Inflammatory macrophage (primary cell): ENCODE results near the gene ZBTB25.

Experiments used
- DNase-seq, 2 donors: peaks; one replicate each; pipeline ENCODE4 v3.0.0-alpha.2; 2020 to 2022

Gene ZBTB25

DNA sequence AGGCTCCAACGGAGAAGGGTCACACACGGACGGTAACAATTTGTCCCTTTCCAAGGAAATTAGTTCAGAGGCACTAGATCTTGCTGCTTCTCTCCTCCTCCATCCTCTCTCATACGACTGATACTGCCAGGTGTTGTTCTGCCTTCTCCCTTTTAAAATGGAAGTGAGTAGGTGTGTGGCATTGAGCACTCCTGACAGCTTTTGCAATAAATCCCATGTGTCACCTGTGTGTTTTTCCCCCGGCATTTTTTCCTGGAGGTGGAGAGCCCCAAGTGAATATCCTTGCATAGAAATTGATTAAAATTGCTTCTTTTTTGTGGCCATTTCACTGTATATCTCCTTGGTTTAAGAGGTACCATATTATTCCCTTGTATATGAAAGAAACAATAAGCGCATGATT is 64.5 kb downstream of the ZBTB25 start:
- no peak for DNase-seq

DNA sequence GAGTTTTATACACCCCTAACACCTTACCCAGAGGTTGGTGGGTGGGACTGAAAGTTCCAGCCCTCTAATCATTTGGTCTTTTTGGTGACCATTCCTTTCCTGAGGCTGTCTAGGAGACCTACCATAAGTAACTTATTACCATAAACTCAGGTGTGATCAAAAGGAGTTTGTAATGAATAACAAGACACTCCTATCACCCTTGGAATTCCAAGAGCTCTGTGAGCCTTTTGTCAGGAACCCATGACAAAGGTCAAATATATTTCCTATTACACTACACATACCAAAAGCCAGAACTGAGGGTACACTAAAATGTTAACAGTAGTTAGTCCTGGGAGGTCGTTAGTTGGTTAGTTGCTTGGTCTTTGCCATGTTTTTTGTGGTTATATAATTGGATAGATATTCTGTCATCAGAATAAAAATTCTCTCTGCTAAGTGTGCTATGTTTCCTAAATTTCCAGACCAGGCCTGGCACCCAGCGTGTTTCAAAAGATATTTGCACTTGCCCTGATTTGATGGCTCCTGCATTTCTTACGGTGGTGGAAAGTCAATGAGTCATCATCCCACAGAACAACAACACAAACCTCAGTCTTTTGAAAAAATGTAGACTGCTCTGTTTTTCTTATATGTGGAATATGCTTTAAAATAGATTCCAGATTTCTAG is 65.3 kb downstream of the ZBTB25 start:
- no peak for DNase-seq

DNA sequence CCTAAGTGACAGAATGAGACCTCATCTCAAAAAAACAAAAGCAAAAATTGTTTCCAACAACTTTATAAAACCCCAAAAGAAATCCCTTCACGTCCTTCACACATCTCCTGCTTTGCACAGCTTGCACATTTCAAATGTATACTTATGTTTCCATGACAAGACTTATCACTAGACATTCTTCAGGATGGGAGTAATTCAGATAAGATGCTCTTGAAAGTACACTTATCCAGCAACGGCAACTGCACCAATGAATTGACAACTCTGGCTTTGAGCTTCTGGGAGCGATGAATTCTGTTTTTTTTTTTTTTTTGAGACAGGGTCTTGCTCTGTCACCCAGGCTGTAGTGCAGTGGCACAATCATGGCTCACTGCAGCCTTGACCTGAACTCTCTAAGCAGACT is 69.1 kb downstream of the ZBTB25 start:
- DNase-seq = no peak

DNA sequence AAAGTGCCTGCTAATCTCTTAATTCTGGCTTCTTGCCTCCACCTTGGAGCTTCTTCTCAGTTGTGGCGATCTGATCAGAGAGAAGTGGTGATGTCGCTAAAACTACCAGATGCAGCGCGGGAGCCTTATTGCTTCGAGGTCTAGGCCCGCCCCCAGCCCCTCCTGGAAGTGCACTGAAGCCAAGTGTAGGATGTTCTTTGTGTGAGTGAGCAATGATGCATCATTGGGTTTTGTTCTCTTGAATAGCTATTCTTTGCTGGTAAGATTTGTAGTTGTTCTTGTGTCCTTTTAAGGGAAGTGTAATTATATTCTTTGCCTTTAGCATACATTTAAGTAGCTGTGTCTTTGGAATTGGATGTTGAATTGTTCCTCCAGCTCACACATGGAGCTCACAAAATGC is 79.7 kb downstream of the ZBTB25 start:
- no peak for DNase-seq

DNA sequence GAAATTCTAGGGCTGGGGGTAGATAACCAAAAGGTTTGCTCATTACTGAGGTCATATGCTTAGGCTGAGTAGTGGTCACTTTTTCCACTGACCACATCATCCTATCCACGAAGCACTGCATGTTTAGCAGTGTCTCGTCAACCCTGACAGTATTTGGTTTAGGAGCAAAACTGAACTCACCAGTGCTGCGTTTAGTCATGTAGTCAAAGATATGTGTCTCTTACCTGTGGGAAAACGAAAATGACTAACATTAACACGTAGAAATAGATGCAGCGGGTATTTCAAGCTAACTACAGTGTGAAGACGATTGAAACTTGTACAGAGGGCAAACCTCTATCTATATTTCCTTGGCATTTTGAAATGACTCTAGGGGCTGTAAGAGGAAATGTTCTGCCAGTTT is 80.9 kb downstream of the ZBTB25 start:
- no peak for DNase-seq

DNA sequence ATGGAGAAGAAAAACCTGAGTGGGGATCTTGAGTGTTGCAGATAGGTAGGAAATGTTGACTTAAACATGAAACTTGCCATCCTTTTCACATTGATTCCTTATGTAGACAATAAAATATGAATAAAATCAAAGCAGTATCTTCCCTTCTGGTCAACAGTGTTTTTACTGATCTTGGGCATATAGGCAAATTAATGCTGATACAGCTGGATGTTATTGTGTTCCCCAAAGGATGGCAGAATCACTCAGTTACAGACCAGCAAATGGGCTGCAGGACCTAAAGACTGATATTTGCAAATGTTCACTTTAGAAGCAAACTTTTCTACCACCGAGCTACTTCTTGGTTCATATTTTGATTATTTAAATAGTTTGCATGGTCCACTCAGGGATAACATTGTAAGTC is 81.6 kb downstream of the ZBTB25 start:
- DNase-seq = no peak

DNA sequence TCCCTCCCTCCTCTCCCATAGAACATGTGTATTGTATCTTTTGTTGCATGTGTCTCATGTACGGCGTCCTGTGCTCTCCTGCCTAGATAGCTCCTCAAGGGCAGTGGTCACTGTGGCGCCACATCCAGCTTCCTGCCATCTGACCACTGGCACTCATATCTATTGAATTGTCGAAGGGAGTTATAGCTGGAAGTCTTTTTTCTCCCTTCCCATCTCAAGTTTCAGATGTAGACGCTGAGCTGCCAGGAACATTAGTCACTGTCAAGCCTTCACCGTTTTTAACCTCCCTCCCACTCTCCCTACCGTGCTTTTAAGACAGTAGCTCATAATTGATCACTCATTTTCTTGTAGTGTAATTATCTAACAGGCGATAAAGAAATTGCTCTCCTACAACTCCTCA is 82.5 kb downstream of the ZBTB25 start:
- DNase-seq = no peak

DNA sequence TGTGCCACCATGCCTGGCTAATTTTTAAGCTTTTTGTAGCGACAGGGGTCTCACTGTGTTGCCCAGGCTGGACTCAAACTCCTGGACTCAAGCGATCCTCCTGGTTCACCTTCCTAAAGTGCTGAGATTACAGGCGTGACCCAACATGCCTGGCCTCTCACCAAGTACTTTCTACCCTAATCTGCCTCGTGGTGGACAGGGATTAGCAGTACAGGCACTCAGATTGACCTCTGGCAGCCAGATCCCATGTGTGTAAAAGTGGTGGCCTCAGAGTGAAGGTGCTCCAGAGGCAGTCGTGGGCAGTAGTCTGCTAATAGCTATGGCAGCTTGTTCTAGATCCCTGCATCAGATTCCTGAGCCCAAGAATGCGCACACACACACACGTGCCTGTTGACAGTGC is 84.6 kb downstream of the ZBTB25 start:
- DNase-seq = no peak

DNA sequence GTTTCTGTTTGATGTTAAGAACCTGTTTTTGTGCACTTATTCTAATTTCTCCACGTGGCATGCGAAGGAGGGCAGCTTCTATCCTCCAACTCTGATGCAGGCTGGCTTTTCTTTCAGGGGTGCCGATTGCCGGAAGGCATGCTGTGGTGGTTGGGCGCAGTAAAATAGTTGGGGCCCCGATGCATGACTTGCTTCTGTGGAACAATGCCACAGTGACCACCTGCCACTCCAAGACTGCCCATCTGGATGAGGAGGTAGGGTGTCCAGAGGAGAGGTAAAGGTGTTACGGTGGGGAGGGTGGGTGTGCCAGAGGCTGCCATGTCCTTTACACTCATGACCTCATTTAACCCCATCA is 85.9 kb downstream of the ZBTB25 start:
- DNase-seq = no peak

DNA sequence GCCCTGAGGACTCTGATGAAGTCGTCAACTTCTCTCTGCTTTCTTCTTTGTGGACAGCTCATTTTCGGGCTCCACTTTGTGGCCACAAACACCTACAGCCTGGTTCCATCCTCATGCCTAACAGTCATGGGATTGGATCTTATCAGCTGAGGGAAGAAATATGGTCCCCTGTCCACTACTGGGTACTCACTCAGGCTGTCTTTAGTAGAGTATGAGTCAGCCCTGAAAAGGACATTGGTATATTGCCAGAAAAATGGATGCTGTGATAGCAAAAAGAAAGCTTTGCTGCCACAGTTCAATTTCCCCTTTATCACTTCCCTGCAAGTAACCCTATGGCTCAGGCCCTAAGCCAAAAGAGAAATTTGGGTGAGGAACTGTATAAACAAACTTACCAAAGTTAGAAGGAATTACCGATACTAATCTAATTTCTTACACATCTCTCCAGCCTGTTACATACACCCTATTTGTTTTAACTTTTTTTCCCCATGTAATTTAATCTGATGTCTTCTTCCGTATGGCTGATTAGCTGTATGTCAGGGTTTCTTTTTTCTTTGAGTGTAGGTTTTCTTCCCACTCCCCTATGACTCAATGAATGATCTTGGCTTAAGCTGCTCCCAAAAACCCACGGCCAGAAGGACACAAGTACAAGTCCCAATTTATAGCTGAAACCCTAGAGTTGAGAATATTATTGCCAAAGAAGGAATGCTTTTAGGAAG is 86.4 kb downstream of the ZBTB25 start:
- DNase-seq = peak; percentile 73 to 77

DNA sequence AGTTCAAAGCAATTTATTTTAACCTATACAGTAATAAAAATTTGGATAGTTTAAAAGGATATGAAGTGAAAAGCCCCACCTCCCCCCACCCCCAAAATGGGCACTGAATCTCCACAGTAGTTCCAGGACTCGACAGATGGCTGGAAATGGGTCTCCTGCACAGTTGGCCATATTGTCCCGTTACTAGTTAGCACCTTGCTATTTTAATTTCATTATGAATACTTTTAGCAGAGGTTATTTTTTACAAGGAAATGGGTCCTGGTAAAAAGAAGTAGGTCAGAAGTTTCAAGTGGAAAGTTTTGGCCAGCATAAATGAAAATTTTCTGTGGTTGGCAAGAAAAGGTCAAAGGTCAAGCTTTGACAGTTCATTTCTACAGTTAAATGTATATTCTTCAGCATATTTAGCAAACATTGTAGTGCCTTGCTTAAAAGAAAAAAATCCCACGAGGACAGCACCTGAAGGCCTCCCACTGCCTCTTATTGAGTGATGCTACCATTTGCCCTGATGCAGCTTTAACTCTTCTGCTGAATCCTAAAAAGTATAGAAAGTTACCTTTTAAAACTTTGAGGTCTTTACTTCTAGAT is 87.2 kb downstream of the ZBTB25 start:
- no peak for DNase-seq

DNA sequence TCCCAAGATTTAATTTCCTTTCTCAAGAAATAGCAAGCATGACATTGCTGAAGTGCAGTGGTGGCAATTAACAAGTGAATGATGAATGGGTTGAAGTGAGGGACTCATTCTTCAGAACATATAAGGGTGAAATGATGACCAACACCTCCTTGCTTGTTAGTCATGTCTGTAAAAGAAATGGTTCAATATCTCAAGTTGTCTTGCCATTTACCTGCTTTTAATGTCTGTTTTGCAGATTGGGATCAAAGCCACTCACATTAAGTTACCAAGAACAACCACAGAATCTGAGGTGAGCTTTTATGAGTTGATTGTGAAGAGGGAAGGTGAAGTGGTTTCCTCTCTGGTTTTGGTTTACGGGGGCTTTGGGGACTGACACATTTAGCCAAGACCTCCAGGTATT is 91.4 kb downstream of the ZBTB25 start:
- DNase-seq = no peak

DNA sequence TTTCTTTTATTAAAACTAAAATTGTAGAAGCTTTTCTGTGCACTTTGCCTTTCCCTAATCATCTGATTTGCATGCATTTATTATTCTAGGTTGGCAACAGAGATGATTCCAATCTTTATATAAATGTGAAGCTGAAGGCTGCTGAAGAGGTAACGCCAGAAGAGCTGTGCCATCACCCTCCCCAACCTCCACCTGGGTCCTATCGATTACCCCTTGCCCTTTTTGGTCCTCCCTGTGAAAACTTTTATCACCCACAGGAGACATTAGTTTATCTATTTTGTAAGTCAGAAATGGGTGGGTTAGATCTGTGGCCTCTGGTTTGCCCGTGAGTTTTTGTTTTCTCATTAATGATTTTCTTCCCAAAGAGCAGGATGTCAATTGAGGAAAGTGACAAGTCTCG is 92.6 kb downstream of the ZBTB25 start:
- DNase-seq = no peak

DNA sequence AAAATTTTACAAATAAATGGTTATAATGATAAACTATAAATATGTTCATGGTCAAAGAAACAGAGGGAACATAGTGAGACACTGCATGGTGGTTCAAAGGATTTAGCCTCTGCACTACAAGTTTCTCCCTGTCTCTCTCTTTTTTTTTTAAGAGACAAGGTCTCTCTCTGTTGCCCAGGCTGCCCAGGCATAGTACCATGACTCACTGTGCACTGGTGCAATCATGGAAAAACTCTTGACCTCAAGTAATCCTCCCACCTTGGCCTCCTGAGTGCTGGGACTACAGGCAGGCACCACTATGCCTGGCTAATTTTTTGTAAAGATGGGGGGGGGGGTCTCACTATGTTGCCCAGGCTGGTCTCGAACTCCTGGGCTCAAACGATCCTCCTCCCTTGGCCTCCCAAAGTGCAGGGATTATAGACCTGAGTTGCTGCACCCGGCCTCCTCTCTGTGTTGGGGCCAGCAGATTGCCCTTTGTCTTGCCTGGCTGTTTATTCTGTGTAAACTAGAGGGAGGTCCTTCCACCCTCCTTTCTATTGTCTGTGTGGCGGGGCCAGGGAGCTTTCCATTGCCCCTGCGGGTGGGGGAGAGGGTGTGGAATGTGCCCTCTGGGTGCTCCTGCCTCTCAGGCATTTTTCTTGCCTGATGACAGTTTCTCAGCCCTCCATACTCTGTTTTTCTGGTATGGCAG is 93.4 kb downstream of the ZBTB25 start:
- peak; percentile 40 to 54 for DNase-seq

DNA sequence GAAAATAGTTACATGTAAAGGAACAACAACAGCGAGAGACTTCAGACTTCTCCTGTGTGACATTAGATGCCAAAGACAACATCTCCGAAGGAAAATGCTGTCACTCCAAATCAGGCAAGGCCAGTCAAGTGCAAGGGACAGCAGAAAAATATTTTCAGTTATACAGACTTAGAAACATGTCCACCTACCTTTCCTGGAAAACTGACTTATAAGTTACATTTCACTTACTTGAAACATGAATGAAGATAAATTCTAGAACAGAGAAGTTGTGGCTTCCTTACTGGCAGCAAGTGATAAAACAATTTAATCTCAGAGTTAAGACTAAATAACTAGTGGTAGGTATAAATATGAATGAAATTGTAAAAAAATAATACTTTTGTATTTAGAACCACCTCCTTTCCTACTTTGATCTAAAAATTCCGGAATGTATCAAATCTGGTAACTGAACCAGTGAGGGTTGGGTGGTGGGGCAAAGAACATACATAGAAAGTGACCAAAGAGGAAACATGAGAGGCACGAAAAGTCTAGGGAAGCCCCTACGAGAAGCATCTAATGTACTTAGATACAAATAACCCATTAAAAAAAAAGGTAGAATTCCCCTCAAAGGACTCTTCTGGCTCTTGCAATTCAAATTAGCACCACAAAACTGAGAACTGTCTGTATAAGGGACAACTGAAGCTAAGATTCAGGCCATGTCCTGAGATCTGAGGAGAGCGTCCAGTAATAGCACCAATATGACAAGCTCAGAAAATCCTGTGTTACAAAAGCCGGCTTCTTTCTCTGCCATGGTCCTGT is 94.3 kb downstream of the ZBTB25 start:
- DNase-seq = no peak

DNA sequence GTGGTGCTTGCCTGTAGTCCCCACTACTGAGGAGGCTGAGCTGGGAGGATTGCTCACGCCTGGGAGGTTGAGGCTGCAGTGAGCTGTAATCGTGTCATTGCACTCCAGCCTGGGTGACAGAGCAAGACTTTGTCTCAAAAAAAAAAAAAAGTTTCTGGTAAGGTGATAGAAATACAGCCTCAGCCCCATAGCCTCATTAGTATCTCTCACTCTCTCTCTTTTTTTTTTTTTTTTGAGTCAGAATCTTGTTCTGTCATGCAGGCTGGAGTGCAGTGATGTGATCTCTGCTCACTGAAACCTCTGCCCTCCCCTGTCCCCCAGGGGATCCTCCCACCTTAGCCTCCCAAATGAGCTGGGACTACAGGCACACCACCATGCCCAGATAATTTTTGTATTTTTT is 96.3 kb downstream of the ZBTB25 start:
- no peak for DNase-seq

DNA sequence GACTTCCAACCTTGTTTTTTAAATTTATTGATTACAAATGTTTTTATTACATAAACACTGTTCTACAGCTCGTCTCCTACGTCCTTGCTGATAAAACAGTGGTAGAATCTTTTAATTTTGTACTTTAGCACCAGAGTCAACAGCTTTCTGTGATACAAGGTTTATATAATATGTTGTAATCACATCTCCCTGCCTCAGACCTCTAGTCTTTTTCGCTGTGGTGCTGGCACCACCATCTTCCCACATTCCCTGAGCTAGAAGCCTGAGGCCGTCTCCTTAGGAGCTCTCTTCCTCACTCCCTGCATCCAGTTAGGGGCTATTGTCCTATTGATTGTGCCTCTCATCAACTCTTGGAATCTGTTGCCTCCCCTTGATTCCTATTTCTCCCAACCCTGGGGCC is 98.3 kb downstream of the ZBTB25 start:
- no peak for DNase-seq

DNA sequence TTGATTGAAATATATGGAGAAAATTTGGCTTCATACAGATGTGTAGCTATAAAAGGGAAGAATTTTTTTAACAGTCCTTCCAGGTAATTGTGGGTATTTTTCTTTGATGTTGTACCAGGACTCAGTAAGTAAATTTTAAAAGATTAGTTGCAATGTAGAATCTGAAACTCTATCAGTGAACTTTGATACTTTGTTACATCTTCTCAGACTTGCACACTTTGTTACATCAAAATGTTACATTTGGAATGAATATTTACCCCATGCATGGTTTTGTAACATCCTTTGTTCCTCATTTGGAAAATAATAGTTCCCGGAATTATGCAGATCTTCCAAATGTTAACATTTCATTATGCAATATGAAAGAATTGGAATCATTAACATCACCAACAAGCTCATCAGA is 101.7 kb downstream of the ZBTB25 start:
- DNase-seq = peak; percentile 22 to 81

DNA sequence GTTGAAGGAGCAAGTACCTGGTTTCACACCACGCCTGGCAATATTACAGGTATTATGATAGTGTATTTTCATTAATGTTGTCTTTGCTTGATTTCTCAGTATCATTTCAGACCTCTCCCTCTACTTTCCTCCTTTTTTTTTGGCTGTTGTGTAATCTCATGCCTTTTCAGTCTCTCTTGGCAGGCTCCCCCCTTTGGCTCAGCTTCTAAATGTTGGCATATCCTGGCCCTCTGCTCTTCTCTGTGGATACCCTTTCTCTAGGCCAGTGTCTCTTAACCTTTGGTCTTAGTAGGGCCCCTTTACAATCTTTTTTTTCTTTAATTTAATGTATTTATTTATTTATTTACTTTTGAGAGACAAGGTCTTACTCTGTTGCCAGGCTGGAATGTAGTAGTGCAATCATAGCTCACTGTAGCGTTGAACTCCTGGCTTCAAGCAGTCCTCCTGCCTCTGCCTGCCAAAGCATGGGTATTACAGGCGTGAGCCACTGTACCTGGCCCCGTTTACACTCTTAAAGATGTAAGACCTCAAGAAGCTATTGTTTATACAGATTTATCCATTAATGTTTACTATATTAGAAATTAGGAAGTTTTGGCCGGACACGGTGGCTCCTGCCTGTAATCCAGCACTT is 102.7 kb downstream of the ZBTB25 start:
- DNase-seq = no peak
